Skin epidermis (tissue), 12 donors: Measurements from ENCODE around the gene CLBA1.
"Not testable (repeated sequence)": the region's sequence is repeated elsewhere in the genome, so short reads cannot be mapped to it uniquely, and the experiment has no call there.

Source experiments
- H3K27ac ChIP-seq, 21 experiments: fragments of 200-600 bp; sonication (generic) in 11 of 21; one replicate each; pipeline ENCODE4 v1.5.0; 2020; ENCODE audit warnings: mild to moderate bottlenecking in 3 of 21, inconsistent platforms in 2 of 21, moderate library complexity in 2 of 21
- H3K4me3 ChIP-seq, 7 experiments: fragments of 200-600 bp; sonication (generic) in 2 of 7; one replicate each; pipeline ENCODE4 v1.5.0; 2020; ENCODE audit warnings: inconsistent platforms in 2 of 7, mild to moderate bottlenecking in 2 of 7, moderate library complexity in 1 of 7

Gene CLBA1

DNA sequence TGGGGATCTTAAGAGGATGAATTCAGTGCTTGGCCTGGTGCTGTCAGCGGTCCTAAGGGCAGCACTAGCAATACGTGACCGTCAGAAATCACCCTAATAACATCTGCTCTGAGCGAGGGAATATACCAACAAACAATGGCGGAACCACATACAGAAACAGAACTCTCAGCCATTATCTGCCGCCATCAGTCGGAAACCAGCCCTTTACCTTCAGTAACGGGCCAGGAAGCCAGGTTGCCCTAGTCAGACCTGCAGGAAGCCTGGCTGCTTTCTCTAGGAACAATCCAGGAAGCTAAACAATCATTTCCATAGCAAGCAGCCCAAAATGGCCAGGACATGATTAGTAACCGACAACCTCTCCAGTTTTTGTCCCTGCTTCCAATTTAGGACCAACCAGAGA lies 29.7 kb downstream of the CLBA1 start:
- H3K4me3 ChIP-seq: no peak overlapping the region
- H3K27ac ChIP-seq: peak overlapping the region in 14 of 21 experiments; percentile 14 to 86 (median 48)

DNA sequence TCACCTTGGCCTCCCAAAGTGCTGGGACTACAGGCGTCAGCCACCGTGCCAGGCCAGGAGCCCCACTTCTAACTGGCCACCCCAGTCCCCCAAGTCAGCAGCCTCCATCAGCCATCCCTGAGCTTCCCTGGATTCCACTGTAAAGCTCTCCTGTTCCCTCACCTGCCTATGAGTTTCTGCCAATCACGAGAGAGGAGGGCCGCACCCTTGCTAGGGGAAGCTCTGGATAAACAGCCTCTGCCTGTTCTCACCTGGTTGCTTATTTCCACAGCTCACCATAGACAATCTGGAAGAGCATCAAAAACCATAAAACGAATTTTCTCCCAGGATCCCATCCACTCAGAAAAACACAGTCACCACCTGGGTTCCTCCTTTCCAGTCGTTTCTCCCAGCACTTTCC lies 30.3 kb downstream of the CLBA1 start:
- Histone ChIP-seq H3K4me3 (no peak overlapping the region), H3K27ac (peak overlapping the region in 16 of 21 experiments; percentile 8 to 86 (median 62))

- H3K27ac ChIP-seq: peak overlapping the region in 2 of 21 experiments; percentile 93 to 95
- no peak overlapping the region for H3K4me3 ChIP-seq
These were observed 32.8 kb downstream of the CLBA1 start for GRCh38 chr14:105018414-105018813.

- Histone ChIP-seq H3K27ac (peak overlapping the region; percentile 65 to 96 (median 92)), H3K4me3 (peak overlapping the region; percentile 78 to 96 (median 88))
These were observed 34.5 kb downstream of the CLBA1 start for GRCh38 chr14:105019861-105020814.

DNA sequence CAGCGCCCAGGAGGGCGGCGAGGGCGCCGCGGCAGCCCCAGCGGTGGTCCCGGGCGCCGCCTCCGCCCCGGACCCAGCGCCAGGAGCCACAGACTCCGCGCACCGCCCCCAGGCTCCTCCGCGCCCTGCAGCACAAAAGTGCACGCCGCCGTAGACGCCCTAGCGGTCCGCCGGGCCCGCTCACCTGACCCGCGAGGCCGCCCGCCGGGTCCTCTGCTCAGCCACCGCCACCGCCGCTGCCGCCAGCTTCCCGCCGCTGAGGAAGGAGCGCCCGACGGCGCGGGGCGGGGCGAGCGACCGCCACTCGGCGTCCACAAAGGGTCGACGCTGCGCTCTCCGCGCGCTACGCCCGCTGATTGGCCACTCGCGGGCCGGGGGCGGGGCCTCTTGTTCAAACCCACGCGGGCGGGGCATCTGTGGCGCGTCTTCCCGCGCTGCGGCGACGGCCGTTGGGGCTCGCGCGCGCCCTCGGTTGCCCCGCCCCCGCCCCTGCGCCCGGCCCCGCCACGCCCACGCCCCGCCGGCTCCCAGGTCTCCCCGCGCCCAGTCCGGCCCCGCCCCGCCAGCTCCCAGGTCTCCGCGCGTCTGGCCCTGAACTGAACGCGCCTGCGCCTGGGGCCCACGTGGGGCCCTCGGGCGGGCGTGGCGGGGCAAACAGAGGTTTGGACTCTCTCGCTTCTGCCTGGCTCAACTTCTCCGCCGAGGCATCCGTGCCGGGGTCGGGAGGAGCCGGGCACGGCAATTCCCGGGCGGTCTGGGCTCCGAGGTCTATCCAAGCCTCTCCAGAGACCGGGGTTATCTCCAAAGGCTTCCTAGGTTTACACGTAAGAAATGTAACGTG lies 35.4 kb downstream of the CLBA1 start, which contains the start of gene CDCA4:
TSS of gene CDCA4 (minus strand) at position 269 of the 841 bp plus-strand sequence. CDS start 9,154 bp downstream, outside the sequence.
- peak within 1 kb of the TSS; percentile 82 to 96 (median 92) for H3K27ac ChIP-seq
- peak within 1 kb of the TSS; percentile 78 to 96 (median 88) for H3K4me3 ChIP-seq

DNA sequence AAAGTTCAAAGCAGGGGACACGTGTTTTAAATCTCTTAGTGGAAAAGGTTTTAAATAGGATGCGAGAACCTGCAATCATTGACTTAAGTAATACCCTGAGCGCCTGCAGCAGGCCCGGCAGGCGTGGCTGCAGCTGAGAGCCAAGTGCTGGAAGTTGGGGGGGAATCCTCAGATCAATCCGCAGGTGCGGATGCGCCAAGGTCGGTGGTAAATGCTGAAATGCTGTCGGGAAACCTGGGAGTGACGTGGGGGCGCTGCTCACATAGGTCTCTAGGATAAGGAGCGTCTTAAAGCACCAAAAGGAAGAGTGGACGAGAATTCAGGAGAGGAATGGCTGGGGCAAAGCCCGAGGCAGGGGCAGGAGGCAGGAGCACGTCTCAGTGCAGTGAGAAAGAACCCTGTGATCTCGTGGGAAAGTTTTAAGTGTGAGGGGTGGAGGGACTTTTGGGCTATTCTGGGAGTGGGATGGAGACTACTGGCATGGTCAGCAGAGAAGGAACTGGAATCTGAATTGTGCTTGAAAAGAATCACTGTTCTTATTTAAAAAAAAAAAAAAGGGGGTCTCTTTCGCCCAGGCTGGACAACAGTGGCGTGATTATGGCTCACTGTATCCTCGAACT lies 36.2 kb downstream of the CLBA1 start:
- Histone ChIP-seq H3K27ac (peak overlapping the region; percentile 4 to 93 (median 85)), H3K4me3 (peak overlapping the region; percentile 46 to 96 (median 53))

- Histone ChIP-seq H3K27ac (peak overlapping the region in 7 of 21 experiments; percentile 77 to 93 (median 91)), H3K4me3 (peak overlapping the region in 3 of 7 experiments; percentile 46 to 96 (median 88))
These were observed 36.7 kb downstream of the CLBA1 start for GRCh38 chr14:105022276-105022670.

GRCh38 chr14:105023144-105023543 lies 37.6 kb downstream of the CLBA1 start:
- Histone ChIP-seq H3K4me3 (no peak overlapping the region), H3K27ac (peak overlapping the region in 2 of 21 experiments; percentile 14 to 77)

- Histone ChIP-seq H3K27ac (peak overlapping the region in 15 of 21 experiments; percentile 8 to 77 (median 58)), H3K4me3 (no peak overlapping the region)
These were observed 38.3 kb downstream of the CLBA1 start for GRCh38 chr14:105023791-105024480.

- Histone ChIP-seq H3K4me3 (no peak overlapping the region), H3K27ac (peak overlapping the region in 11 of 21 experiments; percentile 8 to 77 (median 55))
These were observed 39.8 kb downstream of the CLBA1 start for GRCh38 chr14:105025429-105025828.

DNA sequence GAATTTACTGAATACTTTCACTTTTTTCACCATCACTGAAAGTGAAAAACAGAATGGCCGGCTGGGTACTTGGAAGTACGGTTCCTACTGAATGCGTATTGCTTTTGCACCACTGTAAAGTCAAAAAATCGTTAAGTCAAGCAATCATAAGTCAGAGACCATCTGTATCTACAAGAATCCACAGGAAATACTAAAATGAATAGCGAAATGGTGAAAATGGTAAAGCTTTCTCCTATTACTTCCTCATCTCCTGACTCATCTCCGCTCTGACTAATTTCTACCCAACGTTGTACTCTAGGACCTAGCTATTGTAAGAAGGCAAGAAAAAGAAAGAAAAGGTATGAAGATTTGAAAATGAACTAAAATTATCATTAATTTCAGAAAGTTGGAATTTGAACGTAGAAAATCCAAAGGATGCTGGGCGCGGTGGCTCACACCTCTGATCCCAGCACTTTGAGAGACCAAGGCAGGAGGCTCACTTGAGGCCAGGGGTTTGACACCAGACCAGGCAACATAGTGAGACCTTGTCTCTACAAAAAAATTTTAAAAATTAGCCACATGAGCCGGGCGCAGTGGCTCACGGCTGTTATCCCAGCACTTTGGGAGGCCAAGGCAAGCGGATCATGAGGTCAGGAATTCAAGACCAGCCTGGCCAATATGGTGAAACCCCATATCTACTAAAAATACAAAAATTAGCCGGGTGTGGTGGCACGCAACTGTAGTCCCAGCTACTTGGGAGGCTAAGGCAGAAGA lies 40.6 kb downstream of the CLBA1 start:
- peak overlapping the region in 6 of 21 experiments; percentile 16 to 77 (median 47) for H3K27ac ChIP-seq

GRCh38 chr14:105026802-105027563 lies 41.4 kb downstream of the CLBA1 start:
- Histone ChIP-seq H3K27ac (peak overlapping the region in 2 of 21 experiments; percentile 34 to 77), H3K4me3 (no peak overlapping the region)

More for the DNA sequence above, 40.6 kb downstream of the CLBA1 start:
- no peak overlapping the region for H3K4me3 ChIP-seq

GRCh38 chr14:105027718-105028117 lies 42.1 kb downstream of the CLBA1 start:
- H3K4me3 ChIP-seq: not testable (repeated sequence)
- H3K27ac ChIP-seq: peak overlapping the region in 3 of 21 experiments; percentile 2 to 31 (median 15)

DNA sequence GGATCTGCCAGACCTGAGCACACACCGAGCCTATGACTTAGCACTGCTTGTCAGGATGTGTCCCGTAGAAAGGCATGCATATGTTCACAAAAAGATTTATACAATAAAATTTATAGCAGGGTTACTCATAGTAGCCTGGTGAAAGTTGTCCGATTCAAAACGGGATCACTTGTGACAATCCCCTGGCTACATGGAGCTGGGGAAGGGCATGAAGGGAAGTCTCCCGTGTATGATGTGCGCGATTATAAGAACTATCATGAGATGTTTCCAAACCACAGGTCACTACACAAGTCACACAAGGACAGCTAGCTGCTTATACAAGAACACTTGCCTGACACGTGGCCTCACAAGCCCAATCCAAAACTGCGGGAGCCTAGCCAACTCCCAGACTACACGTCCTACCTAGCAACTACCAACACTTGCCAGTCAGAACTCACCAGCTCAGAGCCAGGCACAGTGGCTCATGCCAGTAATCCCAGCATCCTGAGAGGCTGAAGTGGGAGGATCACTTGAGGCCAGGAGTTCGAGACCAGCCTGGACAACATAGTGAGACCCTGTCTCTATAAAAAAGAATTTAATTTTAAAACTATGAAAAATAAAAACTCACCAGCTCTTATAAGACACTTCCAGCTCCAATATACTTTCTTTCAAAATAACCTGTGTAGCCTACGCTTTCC lies 42.8 kb downstream of the CLBA1 start:
- Histone ChIP-seq H3K27ac (peak overlapping the region in 3 of 21 experiments; percentile 2 to 31 (median 15)), H3K4me3 (no peak overlapping the region)

- Histone ChIP-seq H3K4me3 (no peak overlapping the region), H3K27ac (no peak overlapping the region)
These were observed 43.8 kb downstream of the CLBA1 start for GRCh38 chr14:105029402-105029801.

DNA sequence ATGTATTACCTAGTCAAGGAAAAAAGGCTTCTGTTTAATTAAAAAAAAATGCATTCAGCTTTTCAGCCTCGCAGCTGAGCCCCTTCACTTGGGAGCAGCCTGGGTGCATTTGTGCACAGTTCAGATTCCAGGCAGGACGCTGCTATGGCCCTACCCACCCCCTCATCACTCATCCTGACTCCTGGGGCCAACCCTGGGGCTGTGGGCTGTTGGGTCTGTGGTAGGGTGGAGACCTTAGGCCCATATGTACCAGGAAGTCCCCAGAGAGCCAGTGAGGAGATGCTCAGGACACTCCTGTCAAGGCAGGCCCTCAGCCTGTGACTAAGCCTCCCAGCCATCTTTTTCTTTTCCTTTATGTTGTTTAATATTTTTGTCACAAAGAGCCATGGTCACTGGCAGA lies 44.6 kb downstream of the CLBA1 start:
- Histone ChIP-seq H3K4me3 (no peak overlapping the region), H3K27ac (no peak overlapping the region)
